Epithelial cell of alveolus of lung (primary cell): ENCODE measurements around the gene LBHD2. TPM values are rescaled to one million over a fixed set of nuclear protein-coding genes. Genes with fewer than 3 reads are reported as not detected.

Source experiments
- total RNA-seq: library from RNA; depleted of rRNA; stranded (reverse); fragments of >200 nt; gene quantifications from 2 replicates; pipeline ENCODE4 v1.2.1, GENCODE V29; 2015

Gene LBHD2
- not detected in 2 replicates for total RNA-seq

GRCh38 chr14:103084021-103084919 lies at the start of gene LBHD2:
LBHD2 (plus strand) TSS chr14:103084210; CDS start chr14:103086013, 1,803 bp downstream.

DNA sequence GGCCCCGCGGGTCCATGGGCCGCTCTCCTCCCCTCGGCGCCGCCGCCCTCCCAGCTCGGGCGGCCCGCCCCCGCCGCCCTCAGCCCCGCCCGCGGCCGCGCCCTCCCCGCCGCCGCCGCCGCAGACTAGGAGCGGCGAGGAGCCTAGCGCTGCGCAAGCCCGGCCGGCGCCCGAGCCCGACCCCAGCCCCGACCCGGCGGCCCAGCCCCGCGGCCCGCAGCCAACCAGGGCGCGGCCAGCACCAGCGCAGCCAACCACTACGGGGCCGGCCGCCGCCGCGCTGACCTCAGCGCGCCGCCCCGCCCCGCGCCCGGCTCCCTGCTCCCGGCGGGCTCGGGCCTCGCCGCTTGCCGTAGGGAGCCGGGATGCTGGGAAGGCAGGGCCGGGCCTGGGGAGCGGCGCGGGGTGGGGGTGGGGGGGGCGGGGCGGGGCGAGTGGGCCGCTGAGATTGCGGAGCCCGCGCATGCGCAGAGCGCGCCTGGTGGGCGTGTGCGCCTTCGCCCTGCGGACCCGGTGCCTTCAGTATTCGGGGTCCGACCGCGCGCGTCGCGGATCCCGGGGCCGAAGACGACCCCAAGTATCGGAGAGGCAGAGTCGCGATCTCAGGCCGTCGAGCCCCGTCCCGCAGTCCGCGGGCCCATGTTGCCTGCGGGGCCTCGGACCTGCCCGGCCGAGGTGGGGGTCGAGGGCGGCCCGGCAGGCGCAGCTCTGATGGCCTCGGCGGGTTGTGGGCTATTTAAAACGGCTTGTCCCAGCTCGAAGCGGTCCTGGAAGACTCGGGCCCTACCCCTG lies 26.4 kb upstream of the LBHD2 start, which contains the start of gene CDC42BPB:
Gene CDC42BPB, minus strand, starts transcription at position 178 of the 792 bp plus-strand sequence. CDS start 376 bp downstream, outside the sequence.

DNA sequence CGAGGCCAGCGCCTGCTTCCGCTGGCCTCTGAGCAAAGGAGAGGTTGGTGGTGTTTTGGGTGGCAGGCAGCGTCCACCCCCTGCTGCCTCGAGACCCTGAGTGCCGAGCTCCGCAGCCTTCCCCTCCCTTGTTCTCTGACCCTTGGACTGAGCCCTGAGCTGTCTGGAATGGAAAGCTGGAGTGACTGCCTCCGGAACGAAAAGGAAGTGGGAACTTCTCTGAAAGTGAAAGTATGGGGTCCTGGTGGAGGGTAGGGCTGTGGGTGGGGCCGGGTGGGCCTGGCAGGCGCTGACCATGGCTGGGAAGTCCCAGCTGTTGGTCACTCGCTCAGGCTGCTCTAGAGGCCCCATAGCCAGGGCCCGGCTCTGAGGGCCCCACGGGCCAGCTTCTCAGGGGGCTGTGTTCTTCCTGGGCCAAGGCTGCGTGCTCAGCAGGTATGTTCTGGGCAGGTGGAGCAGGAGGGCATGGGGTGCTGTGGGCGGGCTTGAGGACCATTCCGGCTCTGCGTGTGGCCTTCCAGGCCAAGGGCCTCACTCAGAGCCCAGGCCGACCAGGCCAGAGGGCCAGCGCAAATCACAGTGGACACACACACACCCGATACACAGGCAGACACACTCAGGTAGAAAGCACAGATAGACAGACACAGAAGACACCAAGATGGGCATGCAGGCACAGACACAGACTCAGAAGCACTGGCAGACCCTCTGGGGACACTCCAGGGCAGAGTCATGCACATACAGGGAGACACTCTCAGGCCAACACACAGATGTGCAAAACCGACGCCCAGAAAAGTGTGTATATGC lies 10.6 kb downstream of the LBHD2 start, which contains the start of gene EXOC3L4:
Gene EXOC3L4, plus strand, starts transcription at position 320 of the 804 bp plus-strand sequence. CDS start 5,495 bp downstream, outside the sequence.

GRCh38 chr14:103122947-103123633 lies 39.1 kb downstream of the LBHD2 start, which contains the start of gene TNFAIP2:
TNFAIP2 (plus strand) TSS chr14:103123461; CDS start chr14:103126458, 2,997 bp downstream.

Other genes with a start within 250 kb of the LBHD2 start
- gene AMN, start 161.5 kb upstream of the LBHD2 start, total RNA-seq = 0.08 TPM in 1 of 2 replicates, not detected in the other
- 39.4 and 63.6 TPM in 2 replicates for gene CDC42BPB, start 26.7 kb upstream of the LBHD2 start, total RNA-seq
- not detected in 2 replicates for gene EXOC3L4, start 10.5 kb downstream of the LBHD2 start, total RNA-seq
- gene TNFAIP2, start 39.3 kb downstream of the LBHD2 start, total RNA-seq = 28.7 and 71.9 TPM in 2 replicates